ENCODE results near the gene NECTIN1.

DNA sequence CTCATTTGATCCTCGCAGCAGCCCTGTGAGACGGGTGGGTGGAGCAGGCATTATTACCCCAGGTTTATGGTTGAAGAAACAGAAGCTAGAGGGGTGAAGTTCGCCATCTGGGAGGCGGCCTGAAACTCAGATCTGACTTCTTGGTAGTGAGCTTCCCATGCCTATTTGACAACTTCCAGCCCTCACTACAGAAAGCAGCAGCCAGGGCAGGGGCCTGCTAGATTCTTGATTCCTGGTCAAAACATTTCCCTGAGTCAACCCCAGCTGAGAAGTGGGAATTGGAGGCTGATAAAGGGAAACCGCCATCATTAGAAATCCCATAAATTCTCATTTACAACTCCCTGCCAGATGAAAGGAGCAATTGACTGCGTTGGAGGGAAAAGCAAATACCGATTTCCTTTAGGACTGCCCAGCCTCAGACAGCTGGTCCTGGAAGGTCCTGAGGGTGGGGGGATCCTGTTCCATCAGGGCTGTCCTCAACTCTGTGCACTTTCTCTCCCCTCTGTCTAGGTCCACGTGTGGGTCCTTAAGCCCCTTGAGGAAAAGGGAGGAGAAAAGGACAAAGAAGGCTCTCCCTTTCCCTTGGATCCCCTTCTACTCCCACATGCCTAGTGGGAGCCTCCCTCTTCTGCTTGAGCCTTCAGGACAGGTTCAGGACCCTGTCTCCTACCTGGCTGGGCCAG lies 10.2 kb upstream of the NECTIN1 start:
- TF ChIP-seq, protein P1, sequence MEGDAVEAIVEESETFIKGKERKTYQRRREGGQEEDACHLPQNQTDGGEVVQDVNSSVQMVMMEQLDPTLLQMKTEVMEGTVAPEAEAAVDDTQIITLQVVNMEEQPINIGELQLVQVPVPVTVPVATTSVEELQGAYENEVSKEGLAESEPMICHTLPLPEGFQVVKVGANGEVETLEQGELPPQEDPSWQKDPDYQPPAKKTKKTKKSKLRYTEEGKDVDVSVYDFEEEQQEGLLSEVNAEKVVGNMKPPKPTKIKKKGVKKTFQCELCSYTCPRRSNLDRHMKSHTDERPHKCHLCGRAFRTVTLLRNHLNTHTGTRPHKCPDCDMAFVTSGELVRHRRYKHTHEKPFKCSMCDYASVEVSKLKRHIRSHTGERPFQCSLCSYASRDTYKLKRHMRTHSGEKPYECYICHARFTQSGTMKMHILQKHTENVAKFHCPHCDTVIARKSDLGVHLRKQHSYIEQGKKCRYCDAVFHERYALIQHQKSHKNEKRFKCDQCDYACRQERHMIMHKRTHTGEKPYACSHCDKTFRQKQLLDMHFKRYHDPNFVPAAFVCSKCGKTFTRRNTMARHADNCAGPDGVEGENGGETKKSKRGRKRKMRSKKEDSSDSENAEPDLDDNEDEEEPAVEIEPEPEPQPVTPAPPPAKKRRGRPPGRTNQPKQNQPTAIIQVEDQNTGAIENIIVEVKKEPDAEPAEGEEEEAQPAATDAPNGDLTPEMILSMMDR (IDR thresholded peaks at IDR 0.05), result no peak
- no peak for TF ChIP-seq POLR2A (IDR thresholded peaks at IDR 0.05)

Measured in right lobe of liver (tissue), 4 donors.